ENCODE results near the gene PLCZ1.

GRCh38 chr12:18681818-18682217 lies 56.0 kb downstream of the PLCZ1 start:
- TF ChIP-seq CTCF (IDR thresholded peaks at IDR 0.05; ENCODE audit: extremely low read depth in 1 of 2, insufficient read depth in 1 of 2, low read depth in 1 of 2, low read length in 2 of 2) (no peak), MAX (IDR thresholded peaks at IDR 0.05; ENCODE audit: insufficient read depth, insufficient read length) (no peak), FOS (IDR thresholded peaks at IDR 0.05; ENCODE audit: borderline replicate concordance, insufficient read depth, low read length) (no peak), POLR2AphosphoS5 (IDR thresholded peaks at IDR 0.05; ENCODE audit: insufficient read depth, low read depth, low read length) (no peak)
